Activated B cell treated with CpG ODN at 0.5 μM for 24 hours (primary cell): ENCODE data around the gene MFAP3L. TPM values are rescaled to one million over a fixed set of nuclear protein-coding genes. Genes with fewer than 3 reads are reported as not detected.

Source experiments
- ATAC-seq: fragments of 200-7000 bp; cut with Tn5 transposase; one replicate; pipeline ENCODE4 v1.10.0; 2021; ENCODE audit warnings: low read depth, mild to moderate bottlenecking, moderate library complexity
- CTCF ChIA-PET: fragments of 350-600 bp; sonication (Branson Sonifier 250); formaldehyde crosslinking; loops from one replicate; lab custom pipeline; 2021; ENCODE audit warnings: antibody characterized with exemption; lab: Charles Lee
- POLR2A ChIA-PET: fragments of 350-600 bp; sonication (Branson Sonifier 250); formaldehyde crosslinking; loops from one replicate; lab custom pipeline; 2021; ENCODE audit warnings: antibody characterized with exemption; lab: Charles Lee
- DNase-seq: peaks from one replicate; pipeline ENCODE4 v3.0.0; 2022
- H3K27ac Mint-ChIP-seq: one replicate; pipeline ENCODE4 v1.8.0; 2020; ENCODE audit warnings: mixed read lengths
- H3K27me3 Mint-ChIP-seq: one replicate; pipeline ENCODE4 v1.8.0; 2021; ENCODE audit warnings: mixed read lengths
- H3K36me3 Mint-ChIP-seq: one replicate; pipeline ENCODE4 v1.8.0; 2021; ENCODE audit warnings: low read depth, mixed read lengths
- H3K4me1 Mint-ChIP-seq: one replicate; pipeline ENCODE4 v1.8.0; 2021; ENCODE audit warnings: mixed read lengths
- H3K4me3 Mint-ChIP-seq: one replicate; pipeline ENCODE4 v1.8.0; 2020; ENCODE audit warnings: mild to moderate bottlenecking, mixed read lengths
- H3K9me3 Mint-ChIP-seq: one replicate; pipeline ENCODE4 v1.8.0; 2020; ENCODE audit warnings: mixed read lengths
- intact Hi-C: fragments of 100-400 bp; cut with micrococcal nuclease; formaldehyde crosslinking; loops from one replicate; pipeline ENCODE4 v1.15.1; 2024
- total RNA-seq: library from RNA; stranded (reverse); gene quantifications from 2 replicates; pipeline ENCODE4 v1.2.3, GENCODE V29; 2022
- TF ChIP-seq, protein P1 (sequence below): fragments of 200-600 bp; IDR thresholded peaks from one replicate; pipeline ENCODE4 v1.8.0; 2022; ENCODE audit warnings: antibody characterized with exemption, mild to moderate bottlenecking

The MFAP3L gene
- total RNA-seq, 1 donor from 2014 or later, result 1.0 TPM

DNA sequence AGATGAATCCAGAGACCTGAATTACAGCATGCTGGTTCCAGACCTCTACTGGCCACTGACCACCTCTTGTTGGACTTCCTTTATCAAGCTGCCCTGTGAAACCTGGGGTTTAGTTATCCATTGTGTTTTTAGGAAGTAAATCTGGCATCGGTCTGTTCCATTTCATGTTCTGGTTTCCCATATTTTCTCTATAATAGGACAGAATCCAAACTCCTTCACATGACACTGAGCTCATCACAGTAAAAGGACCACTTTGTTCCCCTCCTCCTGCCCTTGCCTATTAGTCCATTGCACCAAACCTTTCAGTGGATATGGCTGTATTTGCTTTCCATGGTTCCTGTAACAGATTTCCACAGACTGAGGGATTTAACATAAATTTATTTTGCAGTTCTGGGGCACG, 4.0 kb downstream of the MFAP3L start:
- DNase-seq, result no peak
- H3K27me3 Mint-ChIP-seq, result peaks cover 10% of the 10 kb centered on the region
- intact Hi-C loops, result loop anchor here (10.0 kb wide), 1 partner anchor 1707 kb away; the partner anchor contains the start of gene DDX60
- ChIA-PET CTCF (no interaction called here), POLR2A (no interaction called here)
- TF ChIP-seq, protein P1, sequence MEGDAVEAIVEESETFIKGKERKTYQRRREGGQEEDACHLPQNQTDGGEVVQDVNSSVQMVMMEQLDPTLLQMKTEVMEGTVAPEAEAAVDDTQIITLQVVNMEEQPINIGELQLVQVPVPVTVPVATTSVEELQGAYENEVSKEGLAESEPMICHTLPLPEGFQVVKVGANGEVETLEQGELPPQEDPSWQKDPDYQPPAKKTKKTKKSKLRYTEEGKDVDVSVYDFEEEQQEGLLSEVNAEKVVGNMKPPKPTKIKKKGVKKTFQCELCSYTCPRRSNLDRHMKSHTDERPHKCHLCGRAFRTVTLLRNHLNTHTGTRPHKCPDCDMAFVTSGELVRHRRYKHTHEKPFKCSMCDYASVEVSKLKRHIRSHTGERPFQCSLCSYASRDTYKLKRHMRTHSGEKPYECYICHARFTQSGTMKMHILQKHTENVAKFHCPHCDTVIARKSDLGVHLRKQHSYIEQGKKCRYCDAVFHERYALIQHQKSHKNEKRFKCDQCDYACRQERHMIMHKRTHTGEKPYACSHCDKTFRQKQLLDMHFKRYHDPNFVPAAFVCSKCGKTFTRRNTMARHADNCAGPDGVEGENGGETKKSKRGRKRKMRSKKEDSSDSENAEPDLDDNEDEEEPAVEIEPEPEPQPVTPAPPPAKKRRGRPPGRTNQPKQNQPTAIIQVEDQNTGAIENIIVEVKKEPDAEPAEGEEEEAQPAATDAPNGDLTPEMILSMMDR, result no peak
- H3K4me3 Mint-ChIP-seq, result no peak overlapping the region
- no peaks in the 10 kb centered on the region for H3K36me3 Mint-ChIP-seq
- no peak for ATAC-seq
- H3K4me1 Mint-ChIP-seq, result peaks cover 6% of the 10 kb centered on the region
- H3K27ac Mint-ChIP-seq, result no peak overlapping the region
- no peaks in the 10 kb centered on the region for H3K9me3 Mint-ChIP-seq

DNA sequence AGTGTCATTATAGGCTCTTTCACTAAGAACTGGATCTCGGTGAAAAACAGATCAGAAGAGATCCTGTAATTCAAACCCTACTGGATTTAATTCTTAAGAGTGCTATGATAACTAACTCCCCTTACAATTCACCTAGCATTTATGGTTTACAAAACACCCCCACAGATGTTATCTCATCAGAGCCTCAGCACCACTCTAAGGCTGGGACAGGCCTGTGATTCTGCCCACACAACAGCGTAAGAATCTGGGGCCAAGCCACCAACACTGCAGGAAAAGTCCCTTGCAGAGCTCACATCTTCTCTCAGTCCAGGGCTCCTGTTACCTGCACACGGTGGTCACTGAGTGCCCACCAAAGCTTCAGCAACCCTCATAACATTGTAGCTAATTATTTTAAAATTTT, 8.9 kb downstream of the MFAP3L start:
- TF ChIP-seq, protein P1, result no peak
- CTCF ChIA-PET, result no interaction called here
- POLR2A ChIA-PET, result no interaction called here
- intact Hi-C loops, result no loop called here
- peaks cover 2% of the 10 kb centered on the region for H3K27me3 Mint-ChIP-seq
- ATAC-seq (no peak), DNase-seq (no peak)
- H3K4me1 Mint-ChIP-seq, result no peaks in the 10 kb centered on the region
- no peaks in the 10 kb centered on the region for H3K9me3 Mint-ChIP-seq
- H3K36me3 Mint-ChIP-seq, result no peaks in the 10 kb centered on the region
- no peak overlapping the region for H3K4me3 Mint-ChIP-seq
- H3K27ac Mint-ChIP-seq, result no peak overlapping the region

DNA sequence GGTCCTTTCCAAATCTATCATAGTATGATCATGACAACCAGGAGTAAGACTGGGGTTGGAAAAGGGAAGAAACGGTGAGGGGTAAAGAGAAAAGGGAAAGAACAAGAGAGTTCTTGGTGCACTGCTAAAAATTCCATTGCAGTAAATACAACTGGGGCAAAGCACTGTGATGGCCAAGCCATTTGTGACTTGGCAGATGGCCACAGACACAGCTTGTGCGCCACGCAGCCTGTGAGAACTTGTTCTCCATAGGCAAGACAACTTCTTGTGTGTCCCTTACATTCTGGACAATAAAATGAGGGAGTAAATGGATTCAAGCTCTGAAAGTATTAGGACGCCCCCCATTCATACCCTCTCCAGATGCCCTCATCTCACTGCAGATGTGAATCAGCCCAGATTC, 10.9 kb downstream of the MFAP3L start:
- ChIA-PET POLR2A (no interaction called here), CTCF (no interaction called here)
- H3K36me3 Mint-ChIP-seq, result no peaks in the 10 kb centered on the region
- H3K4me1 Mint-ChIP-seq, result no peaks in the 10 kb centered on the region
- no peak overlapping the region for H3K27ac Mint-ChIP-seq
- ATAC-seq (no peak), DNase-seq (no peak)
- peaks cover 2% of the 10 kb centered on the region for H3K27me3 Mint-ChIP-seq
- intact Hi-C loops, result no loop called here
- H3K9me3 Mint-ChIP-seq, result no peaks in the 10 kb centered on the region
- TF ChIP-seq, protein P1, result no peak
- no peak overlapping the region for H3K4me3 Mint-ChIP-seq

DNA sequence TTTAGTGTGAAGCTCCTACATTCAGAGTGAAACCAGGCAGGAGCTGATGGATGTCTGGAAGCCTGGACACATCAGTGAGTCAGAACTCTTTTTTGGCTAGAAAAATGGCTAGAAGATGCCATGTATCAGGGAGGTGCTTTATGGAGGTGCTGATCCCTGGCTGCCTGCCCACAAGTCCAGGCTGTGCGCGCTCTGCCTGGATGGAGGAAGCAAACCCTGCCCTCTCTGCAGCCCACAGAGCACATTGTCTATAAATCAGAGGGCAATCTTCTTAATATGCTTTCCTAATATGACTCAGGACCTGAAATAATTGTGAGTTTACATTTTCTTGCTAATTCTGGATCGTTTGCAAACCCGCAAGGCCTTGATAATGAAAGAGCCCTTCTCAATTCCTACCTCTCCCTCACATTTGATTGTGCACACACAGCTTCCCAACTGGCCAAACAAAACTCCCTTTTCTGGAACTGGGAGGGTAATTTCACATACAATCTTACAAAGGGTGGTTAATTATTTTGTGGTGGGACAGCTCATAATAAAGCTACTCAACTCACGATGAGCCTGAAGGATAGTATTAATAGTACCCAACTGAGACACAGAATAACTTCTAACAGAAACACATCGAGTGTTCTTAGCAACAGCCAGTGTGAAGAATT, 11.7 kb downstream of the MFAP3L start:
- H3K36me3 Mint-ChIP-seq, result no peaks in the 10 kb centered on the region
- TF ChIP-seq, protein P1, result no peak
- POLR2A ChIA-PET, result no interaction called here
- no peaks in the 10 kb centered on the region for H3K9me3 Mint-ChIP-seq
- H3K4me1 Mint-ChIP-seq, result no peaks in the 10 kb centered on the region
- peaks cover 2% of the 10 kb centered on the region for H3K27me3 Mint-ChIP-seq
- intact Hi-C loops, result no loop called here
- H3K4me3 Mint-ChIP-seq, result no peak overlapping the region
- DNase-seq (no peak), ATAC-seq (no peak)
- H3K27ac Mint-ChIP-seq, result no peak overlapping the region
- CTCF ChIA-PET, result no interaction called here

DNA sequence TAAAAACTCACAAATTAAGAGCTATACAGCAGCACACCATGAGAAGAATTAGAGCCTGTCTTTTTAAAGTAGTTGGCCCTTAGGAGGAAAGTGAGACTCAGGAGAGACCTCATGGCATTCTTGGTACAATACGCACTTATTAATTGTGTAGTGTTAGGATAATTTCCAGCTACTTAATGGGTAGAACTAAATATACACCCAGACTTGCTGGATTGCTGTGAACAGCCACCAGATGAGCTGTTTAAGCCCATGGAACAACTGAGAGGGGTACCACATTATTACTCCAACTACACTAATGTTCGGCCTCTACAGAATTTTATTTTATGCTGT, 13.6 kb downstream of the MFAP3L start:
- intact Hi-C loops, result no loop called here
- no peak overlapping the region for H3K4me3 Mint-ChIP-seq
- ATAC-seq (no peak), DNase-seq (no peak)
- ChIA-PET POLR2A (no interaction called here), CTCF (no interaction called here)
- peaks cover 3% of the 10 kb centered on the region for H3K27me3 Mint-ChIP-seq
- no peaks in the 10 kb centered on the region for H3K9me3 Mint-ChIP-seq
- H3K27ac Mint-ChIP-seq, result no peak overlapping the region
- H3K36me3 Mint-ChIP-seq, result no peaks in the 10 kb centered on the region
- H3K4me1 Mint-ChIP-seq, result peaks cover 7% of the 10 kb centered on the region
- TF ChIP-seq, protein P1, result no peak
